ENCODE data around the gene ZNF468.
A peak's percentile ranks its signal among the peaks of the same experiment; 100 is the strongest.
"Not testable (repeated sequence)": the region's sequence is repeated elsewhere in the genome, so short reads cannot be mapped to it uniquely, and the experiment has no call there.

ZNF468 gene

DNA sequence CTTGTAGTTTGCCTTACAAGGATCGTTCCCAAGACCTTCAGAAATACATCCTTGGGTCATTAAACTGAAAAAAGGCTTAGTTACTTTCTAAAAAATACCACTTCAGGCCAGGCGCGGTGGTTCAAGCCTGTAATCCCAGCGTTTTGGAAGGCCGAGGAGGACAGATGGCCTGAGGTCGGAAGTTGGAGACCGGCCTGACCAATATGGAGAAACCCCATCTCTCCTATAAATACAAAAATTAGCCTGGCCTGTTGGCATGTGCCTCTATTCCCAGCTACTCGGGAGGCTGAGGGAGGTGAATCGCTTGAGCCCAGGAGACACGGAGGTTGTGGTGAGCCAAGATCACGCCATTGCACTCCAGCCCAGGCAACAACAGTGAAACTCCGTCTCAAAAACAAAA, 33.7 kb downstream of the ZNF468 start:
- DNase-seq = no peak

GRCh38 chr19:52821204-52821960, 36.0 kb downstream of the ZNF468 start, which contains the start of gene ZNF28:
Gene ZNF28, minus strand, starts transcription at chr19:52821633. Its CDS starts 3,675 bp downstream, at chr19:52817958.
- peak; percentile 47 for DNase-seq

- not testable (repeated sequence) for DNase-seq
Observed at GRCh38 chr19:52820472-52821203, 36.8 kb downstream of the ZNF468 start.

- no peak for DNase-seq
Observed at GRCh38 chr19:52809801-52810200, 47.6 kb downstream of the ZNF468 start.

DNA sequence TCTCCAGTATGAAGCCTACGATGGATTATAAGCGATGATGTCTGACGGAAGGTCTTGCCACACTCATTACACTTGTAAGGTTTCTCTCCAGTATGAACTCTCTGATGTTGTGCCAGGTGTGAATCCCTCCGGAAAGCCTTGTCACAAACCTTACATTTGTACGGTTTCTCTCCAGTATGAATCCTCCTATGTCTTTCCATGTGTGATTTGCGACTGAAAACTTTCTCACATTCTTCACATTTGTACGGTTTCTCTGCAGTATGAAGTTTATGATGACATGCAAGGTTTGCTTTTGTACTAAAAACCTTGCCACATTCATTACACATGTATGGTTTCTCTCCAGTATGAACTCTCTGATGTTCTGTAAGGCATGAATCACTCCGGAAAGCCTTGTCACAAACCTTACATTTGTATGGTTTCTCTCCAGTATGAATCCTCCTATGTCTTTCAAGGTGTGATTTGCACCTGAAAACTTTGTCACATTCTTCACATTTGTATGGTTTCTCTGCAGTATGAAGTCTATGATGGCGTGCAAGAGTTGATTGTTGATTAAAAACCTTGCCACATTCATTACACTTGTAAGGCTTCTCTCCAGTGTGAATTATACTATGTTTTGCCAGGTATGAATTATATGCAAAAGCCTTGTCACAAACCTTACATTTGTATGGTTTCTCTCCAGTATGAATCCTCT, 57.3 kb downstream of the ZNF468 start:
- not testable (repeated sequence) for DNase-seq

DNA sequence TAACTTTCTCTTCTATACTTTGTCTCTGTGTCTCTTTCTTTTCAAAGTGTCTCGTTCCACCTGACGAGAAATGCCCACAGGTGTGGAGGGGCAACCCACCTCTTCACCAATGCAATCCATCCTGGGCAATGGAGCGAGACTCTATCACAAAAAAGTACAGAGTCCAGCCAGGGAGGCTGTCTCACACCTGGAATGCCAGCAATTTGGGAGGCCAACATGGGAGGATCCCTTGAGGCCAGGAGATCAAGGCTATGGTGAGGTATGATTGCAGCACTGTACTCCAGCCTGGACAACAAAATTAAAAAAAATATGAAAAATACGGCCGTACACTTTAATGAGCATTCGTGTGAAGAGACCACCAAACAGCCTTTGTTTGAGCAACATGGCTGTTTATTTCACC, 68.0 kb downstream of the ZNF468 start:
- DNase-seq = no peak

Measured in NCI-H2029 (cell line).